HG02885 (cell line): Measurements from ENCODE around the gene TRIO.
"Not testable (repeated sequence)": the region's sequence is repeated elsewhere in the genome, so short reads cannot be mapped to it uniquely, and the experiment has no call there.

Experiments used
- ATAC-seq: cut with Tn5 transposase; IDR thresholded peaks from one replicate; pipeline ENCODE4 v1.9.1; 2021; ENCODE audit warnings: mild to moderate bottlenecking; ENCODE audit not compliant: unreplicated experiment, poor library complexity

TRIO gene

DNA sequence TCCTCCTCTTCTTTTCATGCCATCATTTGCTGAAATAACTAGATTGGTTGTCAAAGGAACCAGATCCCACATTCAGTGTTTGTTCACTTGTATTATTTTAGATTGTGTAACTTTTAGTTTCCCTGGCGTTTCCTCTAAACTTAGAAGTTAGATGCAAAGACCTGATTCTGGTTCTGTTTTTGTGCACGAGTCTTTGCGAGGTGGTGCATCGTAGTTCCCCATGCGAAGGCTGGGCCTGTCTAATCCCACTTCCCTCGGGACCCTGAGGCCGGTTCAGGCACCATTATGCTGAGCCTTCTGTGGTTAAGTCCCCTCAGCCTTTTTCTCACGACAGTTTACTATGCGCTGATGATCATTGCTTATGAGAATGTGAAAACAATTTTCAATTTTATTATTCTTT, 219.3 kb downstream of the TRIO start:
- no peak for ATAC-seq

DNA sequence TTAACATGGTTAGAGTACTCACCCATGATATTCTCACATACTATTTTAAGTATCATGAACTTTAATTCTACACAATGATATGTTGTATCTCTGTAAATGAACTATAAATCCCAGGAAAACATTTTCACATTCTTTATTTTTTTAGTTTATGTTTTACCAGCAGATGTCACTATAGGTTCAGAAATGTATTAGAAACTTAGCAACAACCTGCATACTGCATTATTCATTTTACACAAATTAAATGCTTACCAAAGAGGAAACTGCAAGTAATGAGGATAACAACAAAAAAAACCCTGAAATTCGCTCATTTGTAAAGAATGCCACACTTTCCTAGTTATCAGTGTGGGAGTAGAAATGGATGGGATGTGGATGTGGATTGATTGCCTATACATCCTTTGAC, 221.0 kb downstream of the TRIO start:
- ATAC-seq: no peak

DNA sequence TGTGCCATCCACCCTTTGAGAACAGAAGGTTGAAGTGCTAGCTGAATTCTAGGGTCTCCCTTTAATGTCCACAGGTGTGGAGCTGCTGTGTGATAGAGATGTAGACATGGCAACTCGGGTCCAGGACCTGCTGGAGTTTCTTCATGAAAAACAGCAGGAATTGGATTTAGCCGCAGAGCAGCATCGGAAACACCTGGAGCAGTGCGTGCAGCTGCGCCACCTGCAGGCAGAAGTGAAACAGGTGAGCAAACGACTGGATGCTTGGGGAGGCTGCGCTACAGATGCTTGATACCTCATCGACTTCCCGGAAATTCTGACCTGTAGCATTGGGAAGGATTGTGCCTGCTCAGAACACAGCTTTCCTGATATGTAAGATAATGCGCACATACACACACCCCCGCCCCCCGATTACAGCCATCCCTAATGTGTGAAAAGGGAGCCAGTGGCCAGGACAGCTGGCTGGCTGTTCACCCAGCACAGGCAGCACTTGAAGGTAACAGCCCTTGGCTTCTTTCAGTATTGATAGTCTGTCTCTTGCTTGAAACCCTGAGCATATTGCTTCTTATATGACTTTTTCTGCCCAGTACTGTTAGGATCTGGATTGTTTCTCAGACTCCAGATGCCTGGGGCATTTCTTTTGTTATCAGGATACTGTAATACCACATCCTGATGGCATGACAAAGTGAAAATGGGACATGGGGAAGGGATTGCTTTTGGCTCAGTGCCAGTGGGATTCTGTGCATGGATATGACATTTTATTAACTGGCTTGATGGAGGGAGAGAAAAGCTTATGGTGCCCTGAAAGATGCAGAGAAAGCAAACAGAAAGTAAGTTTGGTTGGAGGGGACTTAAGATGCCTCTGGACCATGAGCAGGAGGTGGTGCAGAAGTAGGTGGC, 221.7 kb downstream of the TRIO start:
- ATAC-seq: peak; percentile 50

DNA sequence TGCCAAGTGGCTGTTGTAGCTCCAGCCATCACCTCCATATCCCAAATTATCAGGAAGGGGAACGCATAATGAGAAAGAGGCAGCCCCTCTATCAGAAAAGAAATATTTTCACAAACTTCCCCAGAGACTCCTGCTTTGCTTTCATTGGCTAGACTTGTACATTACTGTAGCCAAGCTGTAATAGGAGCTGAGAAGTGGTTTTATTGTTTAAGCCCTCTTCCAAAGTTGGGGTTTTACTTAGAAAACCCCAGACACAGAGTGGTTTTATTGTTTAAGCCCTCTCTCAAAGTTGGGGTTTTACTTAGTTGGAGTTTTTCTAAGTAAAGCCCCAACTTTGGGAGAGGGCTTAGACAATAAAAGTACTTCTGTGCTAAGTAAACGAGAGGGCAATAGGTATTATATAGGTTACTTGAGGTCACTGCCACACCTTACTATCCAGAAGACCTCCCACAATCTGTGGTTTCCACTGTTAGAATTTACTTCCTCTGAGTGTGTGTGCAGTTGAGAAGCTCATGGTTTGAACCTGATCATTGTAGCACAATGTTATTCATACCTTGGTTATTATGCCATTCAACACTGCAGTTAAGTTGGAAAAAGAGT, 222.8 kb downstream of the TRIO start:
- no peak for ATAC-seq

DNA sequence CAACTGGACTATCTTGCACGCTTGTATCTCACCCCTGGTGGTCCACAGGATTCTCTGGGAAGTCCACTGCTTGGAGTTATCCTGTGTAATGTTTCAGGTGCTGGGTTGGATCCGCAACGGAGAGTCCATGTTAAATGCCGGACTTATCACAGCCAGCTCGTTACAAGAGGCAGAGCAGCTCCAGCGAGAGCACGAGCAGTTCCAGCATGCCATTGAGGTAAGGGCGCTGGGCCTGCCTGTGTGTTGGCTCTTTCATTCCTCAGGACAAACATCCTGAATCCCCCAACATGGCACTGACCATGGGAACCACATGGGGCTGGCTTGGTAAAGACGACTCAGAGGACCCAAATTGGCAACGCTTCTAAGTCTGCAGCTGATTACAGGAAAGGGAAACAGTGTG, 223.6 kb downstream of the TRIO start:
- no peak for ATAC-seq

DNA sequence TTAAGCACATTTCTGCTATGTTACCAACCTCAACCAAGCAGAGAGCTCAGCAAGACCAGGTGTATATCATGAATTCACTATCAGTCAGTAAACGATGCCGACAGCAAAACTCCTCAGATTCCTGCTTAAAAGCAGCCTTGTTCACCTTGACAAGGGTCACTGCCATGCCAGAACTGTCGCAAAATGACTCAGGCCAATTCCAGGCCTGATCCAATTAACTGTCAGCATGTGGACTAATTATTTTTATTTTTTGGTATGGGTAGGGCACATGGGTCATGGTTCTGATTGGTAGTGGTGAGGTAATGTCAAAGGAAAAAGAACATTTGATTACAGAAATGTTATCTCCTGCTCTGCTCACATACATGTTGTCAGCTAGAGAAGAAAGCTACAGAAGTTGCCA, 224.2 kb downstream of the TRIO start:
- ATAC-seq: no peak

DNA sequence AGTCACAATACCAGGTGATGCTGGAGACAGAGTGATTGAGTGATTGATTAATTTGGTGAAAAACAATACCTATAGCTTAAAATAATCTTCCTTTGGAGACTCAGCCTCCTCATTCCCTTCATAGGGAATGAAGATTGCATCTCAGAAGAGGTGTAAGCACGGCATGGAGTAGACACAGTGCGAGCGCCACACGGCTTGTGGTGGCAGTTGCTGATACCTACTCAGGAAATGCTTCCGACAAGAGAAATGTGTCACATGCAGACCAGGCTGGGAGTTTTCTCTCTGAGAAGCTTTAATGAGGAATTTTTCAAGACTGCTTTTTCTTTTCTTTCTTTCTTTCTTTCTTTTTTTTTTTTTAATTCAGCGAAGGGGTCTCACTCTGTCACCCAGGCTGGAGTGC, 226.6 kb downstream of the TRIO start:
- ATAC-seq: no peak

DNA sequence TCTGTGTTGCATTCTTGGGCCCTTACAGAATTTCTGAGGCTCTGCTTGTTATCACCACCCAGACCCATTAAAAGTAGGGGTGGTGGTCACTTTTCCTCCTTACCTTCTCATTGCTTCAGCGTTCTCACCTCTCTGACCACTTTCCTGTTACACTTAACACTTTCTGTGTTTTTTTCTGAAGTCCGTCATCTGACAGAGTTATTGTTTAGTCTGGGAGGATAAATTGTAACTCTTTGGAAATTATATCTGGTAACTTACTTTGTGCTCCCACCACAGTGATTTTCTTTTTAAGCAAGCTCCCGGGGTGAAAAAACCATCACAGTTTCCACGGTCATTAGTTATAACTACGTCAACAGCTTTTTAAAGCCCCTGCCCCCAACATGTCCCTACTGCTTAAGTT, 227.2 kb downstream of the TRIO start:
- no peak for ATAC-seq

DNA sequence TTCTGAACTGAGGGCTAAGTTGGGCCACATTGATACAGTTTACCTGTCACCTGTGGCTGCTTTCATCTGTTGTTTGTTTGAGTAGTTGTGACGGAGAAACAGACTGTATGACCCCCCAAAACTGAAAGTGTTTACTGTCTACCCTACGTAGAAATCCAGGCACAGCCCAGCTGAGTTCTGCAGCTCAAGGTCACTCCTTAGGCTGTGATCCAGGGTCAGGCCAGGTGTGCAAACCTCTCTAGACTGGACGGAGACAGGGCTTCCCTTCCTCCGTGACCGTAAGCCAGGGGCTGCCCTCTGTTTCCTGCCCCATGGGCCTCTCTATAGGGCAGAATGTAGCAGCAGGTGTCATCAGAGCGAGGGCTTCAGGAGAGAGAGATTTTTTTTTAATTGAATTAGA, 230.5 kb downstream of the TRIO start:
- no peak for ATAC-seq

DNA sequence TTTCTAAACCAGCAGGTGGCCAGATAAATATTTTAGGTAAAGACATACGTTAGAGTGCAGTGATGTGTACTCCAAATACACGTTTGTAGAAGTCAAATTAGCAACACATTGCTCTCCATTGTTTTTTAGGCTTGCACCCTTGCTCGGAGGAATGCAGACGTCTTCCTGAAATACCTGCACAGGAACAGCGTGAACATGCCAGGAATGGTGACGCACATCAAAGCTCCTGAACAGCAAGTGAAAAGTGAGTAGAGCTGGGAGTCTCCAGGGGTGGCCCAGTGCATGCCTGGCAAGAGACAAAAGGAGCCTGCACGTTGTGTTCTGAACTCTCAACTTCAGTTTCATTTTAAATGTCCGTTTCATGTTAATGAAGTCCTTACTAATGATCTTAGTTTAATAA, 231.0 kb downstream of the TRIO start:
- no peak for ATAC-seq

DNA sequence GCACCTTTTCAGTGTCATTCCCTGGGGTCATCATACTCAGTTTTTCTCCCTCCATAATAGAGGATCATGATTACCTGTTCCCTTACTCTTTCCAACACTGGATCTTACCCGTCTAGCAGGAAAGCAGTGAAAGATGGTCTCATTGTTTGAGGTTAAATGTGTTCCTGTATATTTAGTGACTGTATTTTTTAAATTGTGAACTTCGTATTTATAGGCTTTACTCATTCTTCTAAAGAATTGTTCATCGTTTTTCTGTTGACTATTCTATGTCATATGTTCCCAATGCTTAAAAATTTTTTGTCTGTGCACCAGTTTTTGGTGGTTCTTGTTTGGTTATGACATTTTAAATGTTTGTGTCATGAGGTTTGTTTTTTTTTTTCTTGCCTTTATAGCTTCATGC, 233.6 kb downstream of the TRIO start:
- no peak for ATAC-seq

DNA sequence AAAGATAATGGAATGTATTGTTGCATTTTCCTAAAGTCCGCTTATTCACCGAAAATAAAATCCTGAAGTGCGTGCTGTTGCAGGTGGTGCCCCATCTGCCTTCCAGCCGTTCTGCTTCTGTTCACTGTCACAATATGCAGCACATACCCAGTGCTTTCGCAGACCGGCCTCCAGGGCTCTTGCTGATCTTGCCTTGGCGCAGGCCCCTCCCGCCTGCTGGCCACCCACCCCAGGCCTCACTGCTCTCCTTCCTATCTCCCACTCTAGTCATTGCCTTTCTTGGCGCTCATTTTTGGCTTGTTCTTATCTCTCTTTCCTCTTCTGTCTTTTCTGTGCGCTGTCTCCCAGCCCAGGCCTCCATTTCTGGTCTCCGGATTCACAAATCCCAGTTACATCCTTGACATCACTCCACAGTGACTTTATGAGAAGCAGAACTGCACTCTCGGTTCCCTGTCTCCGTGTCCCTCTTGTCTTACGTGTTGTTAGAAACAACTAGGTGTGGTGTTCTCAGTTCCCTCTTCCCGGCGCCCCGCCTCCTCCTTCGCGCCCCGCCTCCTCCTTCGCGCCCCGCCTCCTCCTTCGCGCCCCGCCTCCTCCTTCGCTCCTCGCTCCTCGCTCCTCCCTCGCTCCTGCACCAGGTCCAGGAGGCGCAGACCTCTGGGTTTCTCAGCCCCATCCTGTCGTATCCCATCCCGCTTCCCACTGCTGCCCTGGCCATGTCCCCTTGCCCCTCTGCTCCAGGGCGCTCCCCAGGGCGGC, 236.8 kb downstream of the TRIO start:
- ATAC-seq: peak; percentile 49

DNA sequence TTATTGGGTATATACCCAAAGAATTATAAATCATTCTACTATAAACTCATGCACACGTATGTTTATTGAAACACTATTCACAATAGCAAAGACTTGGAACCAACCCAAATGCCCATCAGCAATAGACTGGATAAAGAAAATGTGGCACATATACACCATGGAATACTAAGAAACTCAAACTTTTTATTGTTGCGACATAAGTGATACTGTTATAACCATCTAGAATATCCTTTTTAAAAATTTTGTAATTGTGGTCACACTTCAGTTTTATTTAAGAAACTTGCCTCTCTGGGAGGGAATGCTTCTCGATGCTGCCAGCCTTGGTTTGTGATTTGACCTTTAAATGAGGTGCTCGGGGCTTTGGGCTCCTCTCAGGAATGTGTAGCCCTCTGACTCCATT, 237.6 kb downstream of the TRIO start:
- no peak for ATAC-seq

DNA sequence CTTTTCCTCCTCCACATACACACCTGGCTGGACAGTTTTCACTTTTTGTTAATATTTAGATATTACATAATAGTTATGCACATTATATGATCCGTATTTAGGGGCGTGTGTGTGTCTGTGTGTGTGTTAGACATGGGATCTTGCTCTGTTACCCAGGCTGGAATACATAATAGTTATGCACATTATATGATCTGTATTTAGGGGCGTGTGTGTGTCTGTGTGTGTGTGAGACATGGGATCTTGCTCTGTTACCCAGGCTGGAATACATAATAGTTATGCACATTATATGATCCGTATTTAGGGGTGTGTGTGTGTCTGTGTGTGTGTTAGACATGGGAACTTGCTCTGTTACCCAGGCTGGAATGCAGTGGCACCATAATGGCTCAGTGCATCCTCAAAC, 239.5 kb downstream of the TRIO start:
- no peak for ATAC-seq

DNA sequence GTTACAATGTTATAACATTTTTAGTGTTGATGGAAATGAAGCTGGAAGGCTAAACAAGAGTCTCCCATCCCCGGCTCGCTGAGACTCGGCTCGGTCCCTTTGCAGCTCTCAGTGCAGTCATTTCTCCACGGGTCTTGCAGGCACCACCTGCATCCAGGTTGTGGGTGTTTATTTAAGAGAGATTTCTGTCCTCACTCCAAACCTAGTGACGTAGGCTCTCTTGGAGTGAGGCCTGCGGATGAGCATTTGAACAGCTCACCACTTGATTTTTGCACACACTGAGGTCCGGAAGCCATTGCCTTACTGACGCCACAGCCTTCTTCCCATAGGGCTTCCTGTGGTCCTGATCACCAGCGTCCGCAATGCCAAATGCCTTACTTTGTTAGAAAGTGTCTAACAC, 240.8 kb downstream of the TRIO start:
- ATAC-seq: no peak

DNA sequence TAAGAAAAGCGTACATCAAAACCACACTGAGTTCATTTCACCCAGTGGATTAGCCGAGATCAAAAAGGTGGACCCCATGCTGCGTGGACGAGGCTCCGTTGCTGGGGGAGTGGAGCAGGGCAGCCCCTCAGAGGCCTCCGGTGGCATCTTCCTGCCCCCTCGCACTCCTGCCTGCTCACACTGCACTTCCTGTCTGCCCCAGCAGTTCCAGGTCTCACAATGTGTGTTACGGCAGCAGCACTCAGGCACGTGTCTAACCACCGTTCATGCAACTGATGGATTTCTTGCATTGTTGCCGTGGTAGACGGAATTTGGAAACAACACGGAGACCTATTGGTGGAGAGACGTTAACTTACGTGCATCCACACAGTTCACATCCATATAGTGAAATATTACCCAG, 241.9 kb downstream of the TRIO start:
- ATAC-seq: no peak

DNA sequence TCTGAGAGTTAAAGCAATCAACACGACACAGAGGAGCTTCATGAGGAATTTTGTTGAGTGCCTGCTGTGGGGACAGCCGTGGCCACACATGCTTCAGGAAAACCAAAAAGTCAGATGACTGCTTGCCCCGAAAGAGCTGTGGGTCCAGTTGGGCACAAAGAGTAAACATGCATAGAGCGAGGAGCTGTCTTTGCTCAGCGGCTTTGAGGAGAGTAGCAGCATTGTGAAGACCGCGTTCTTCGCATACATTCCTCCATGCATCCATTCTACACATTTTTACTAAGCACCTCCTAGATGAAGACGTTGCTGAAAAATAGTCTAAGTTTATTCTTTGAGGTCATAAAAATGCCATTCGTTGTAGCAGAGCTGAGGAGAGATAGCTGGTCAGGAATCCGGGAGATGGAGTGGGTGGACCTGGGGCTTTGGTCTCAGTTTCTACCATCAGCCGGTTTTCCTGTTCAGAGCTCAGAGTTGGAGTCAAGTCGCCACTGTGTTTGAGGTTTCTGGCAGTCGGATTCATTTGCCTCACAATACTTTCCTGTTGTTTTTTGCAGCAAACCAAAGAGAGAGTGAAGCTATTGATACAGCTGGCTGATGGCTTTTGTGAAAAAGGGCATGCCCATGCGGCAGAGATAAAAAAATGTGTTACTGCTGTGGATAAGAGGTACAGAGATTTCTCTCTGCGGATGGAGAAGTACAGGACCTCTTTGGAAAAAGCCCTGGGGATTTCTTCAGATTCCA, 243.9 kb downstream of the TRIO start:
- ATAC-seq: no peak

DNA sequence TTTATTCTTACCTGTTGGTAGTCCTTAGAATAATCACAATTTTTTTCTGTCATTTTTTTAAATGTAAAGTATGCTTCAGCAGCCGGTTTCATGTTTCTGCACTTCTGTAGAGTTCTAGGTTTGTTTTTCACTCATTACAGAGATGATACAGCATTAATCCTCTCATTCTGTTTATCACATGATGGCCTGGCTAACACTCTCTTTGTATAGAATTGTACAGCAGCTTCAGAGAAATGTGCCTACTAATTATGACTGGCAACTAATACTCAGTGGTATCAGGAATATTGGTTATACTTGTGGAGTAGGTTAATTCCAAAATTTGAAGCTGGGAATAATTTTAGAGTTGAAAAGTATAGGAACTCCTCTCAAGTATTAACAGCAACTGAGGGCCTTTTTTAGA, 245.6 kb downstream of the TRIO start:
- no peak for ATAC-seq

DNA sequence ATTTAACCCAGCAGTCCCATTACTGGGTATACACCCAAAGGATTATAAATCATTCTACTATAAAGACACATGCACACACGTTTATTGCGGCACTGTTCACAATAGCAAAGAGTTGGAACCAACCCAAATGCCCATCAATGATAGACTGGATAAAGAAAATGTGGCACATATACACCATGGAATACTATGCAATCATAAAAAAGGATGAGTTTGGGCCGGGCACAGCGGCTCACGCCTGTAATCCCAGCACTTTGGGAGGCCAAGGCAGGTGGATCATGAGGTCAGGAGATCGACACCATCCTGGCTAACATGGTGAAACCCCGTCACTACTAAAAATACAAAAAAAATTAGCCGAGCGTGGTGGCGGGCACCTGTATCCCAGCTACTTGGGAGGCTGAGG, 249.4 kb downstream of the TRIO start:
- not testable (repeated sequence) for ATAC-seq

DNA sequence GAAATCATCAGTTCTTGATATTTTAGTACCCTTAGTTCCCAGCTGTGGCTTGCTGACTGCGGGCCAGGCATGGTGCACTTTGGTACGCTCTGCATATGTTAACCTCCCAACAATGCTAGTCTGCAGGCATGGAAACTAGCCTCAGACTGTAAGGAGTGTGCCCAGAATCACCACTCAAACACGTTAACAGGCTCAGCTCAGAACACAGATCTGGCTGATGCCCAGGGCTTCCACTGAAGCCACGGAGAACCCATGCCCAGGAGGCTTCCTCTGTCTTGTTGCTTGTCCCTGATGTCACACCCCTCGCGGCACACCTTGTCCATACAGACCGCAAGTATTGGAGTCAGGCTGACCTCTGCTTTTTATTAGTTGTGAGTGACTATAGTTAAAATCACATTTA, 251.2 kb downstream of the TRIO start:
- no peak for ATAC-seq

DNA sequence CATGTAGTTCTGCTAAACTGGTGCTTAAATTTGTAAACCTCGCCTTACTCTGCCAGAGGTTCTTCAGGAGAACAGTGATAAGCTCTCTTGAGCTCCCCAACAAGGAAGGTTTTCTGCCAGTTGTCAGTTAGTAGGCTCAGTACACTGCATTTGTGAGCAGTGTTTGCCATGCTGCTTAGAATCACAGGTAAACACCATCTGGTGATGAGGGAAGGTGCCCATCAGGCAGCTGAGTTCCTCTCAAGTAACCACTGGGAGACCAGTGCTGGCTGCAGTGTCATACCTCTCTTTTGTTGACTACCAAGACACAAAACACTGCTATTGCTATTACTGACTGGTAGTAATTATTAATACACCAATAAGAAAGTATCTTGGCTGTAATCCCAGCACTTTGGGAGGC, 252.3 kb downstream of the TRIO start:
- ATAC-seq: no peak
